Transverse colon (tissue), 4 donors: ENCODE data around the gene GIMAP1. TPM values are rescaled to one million over a fixed set of nuclear protein-coding genes. Genes with fewer than 3 reads are reported as not detected.

ENCODE experiments used
- DNase-seq: peaks from one replicate; pipeline ENCODE4 v3.0.0-alpha.2; 2019
- H3K27ac ChIP-seq, 4 donors: fragments of 200-600 bp; sonication (generic); 2 replicates each; pipeline ENCODE4 v1.5.1; 2016 to 2018; ENCODE audit warnings: inconsistent platforms in 4 of 4
- H3K27me3 ChIP-seq: fragments of 200-600 bp; sonication (generic); 2 replicates; pipeline ENCODE4 v1.5.1; 2017; ENCODE audit warnings: inconsistent platforms
- H3K36me3 ChIP-seq, 4 donors: fragments of 200-600 bp; sonication (generic); 2 replicates each; pipeline ENCODE4 v1.5.1; 2017 to 2019; ENCODE audit warnings: inconsistent platforms in 4 of 4
- H3K4me1 ChIP-seq, 4 donors: fragments of 200-600 bp; sonication (generic); 2 replicates each; pipeline ENCODE4 v1.5.1; 2017 to 2020; ENCODE audit warnings: inconsistent platforms in 4 of 4
- H3K4me3 ChIP-seq, 4 donors: fragments of 200-600 bp; sonication (generic); 1 replicate in 1 of 4; 2 replicates in 3 of 4; pipeline versions ENCODE4 v1.5.1 to v1.6.1; 2017 to 2019; ENCODE audit warnings: inconsistent platforms in 4 of 4
- H3K9me3 ChIP-seq, 2 donors: fragments of 200-600 bp; sonication (generic); 2 replicates each; pipeline ENCODE4 v1.5.1; 2017 to 2019; ENCODE audit warnings: inconsistent platforms in 2 of 2
- CTCF ChIP-seq, 5 experiments: fragments of 200-600 bp in 3 of 5; fragments of 450-650 bp in 2 of 5; sonication (generic) in 3 of 5; IDR thresholded peaks; 1 replicate in 2 of 5; 2 replicates in 3 of 5; pipeline ENCODE4 v1.5.1; 2016 to 2017; ENCODE audit warnings: antibody characterized with exemption in 5 of 5, inconsistent platforms in 3 of 5, mild to moderate bottlenecking in 2 of 5, moderate library complexity in 1 of 5
- EP300 ChIP-seq: sonication (generic); formaldehyde crosslinking; IDR thresholded peaks from one replicate; pipeline ENCODE4 v1.6.1; 2017; ENCODE audit warnings: antibody characterized with exemption, low read depth
- POLR2A ChIP-seq: fragments of 450-650 bp; IDR thresholded peaks from one replicate; pipeline ENCODE4 v1.6.1; 2016; ENCODE audit warnings: antibody characterized with exemption, mild to moderate bottlenecking, moderate library complexity
- POLR2AphosphoS5 ChIP-seq, 3 donors: sonication (generic); formaldehyde crosslinking; IDR thresholded peaks; one replicate each; pipeline ENCODE4 v1.6.1; 2016; ENCODE audit warnings: antibody characterized with exemption in 3 of 3
- WGBS, 2 donors: methylation state at CpG; one replicate each; pipeline ENCODE4 v1.1.5; 2018; ENCODE audit warnings: low coverage in 1 of 2; 5-methylcytosine and 5-hydroxymethylcytosine counted together
- in situ Hi-C, 4 donors: fragments of 200-750 bp; cut with MboI; loops; one replicate each; pipeline versions ENCODE4 v1.15.0 to v1.15.1; 2017; ENCODE audit warnings: low sequenced_read_pairs in 3 of 4, low pct_ligation_motif_present in 1 of 4, low pct_unique_long_range_greater_than_20kb in 1 of 4
- intact Hi-C: fragments of 100-400 bp; cut with DNase I; formaldehyde crosslinking; loops from one replicate; pipeline ENCODE4 v1.15.1; 2023; ENCODE audit warnings: low total_unique reads
- total RNA-seq, 4 donors: library from RNA; depleted of rRNA; stranded (reverse); fragments of >200 nt; gene quantifications; one replicate each; pipeline ENCODE4 v1.1.0, GENCODE V29; 2016

The GIMAP1 gene
- total RNA-seq, 4 donors from 2014 or later, result 0.40 to 3.0 (median 1.8) TPM

GRCh38 chr7:150751702-150752101 lies 35.3 kb downstream of the GIMAP1 start:
- no peak for DNase-seq
- H3K4me1 ChIP-seq, result peaks cover 0 to 4% (median 0%) of the 10 kb centered on the region in 4 donors
- H3K27ac ChIP-seq, result no peak overlapping the region
- H3K27me3 ChIP-seq, result no peaks in the 10 kb centered on the region
- in situ Hi-C loops (loop anchor here in 1 of 4 donors (10.0 kb wide), 1 partner anchor 307 kb away; no protein-coding TSS in a partner anchor), intact Hi-C loops (no loop called here)
- 51 to 80% methylated on average over 1 to 2 of the region's 2 CpGs for WGBS, 2 donors
- no peaks in the 10 kb centered on the region for H3K9me3 ChIP-seq
- no peak overlapping the region for H3K4me3 ChIP-seq
- no peaks in the 10 kb centered on the region for H3K36me3 ChIP-seq
- TF ChIP-seq CTCF (IDR thresholded peaks at IDR 0.05), result no peak
- no peak for TF ChIP-seq POLR2A

- intact Hi-C loops, result no loop called here
- in situ Hi-C loops, result loop anchor here in 1 of 4 donors (10.0 kb wide), 1 partner anchor 308 kb away; no protein-coding TSS in a partner anchor
- H3K27ac ChIP-seq, result no peak overlapping the region
Measured at GRCh38 chr7:150753239-150753638, 36.8 kb downstream of the GIMAP1 start.

GRCh38 chr7:150753826-150754603 lies 37.6 kb downstream of the GIMAP1 start:
- Histone ChIP-seq H3K9me3 (no peaks in the 10 kb centered on the region), H3K4me3 (no peak overlapping the region), H3K4me1 (peaks cover 0 to 4% (median 0%) of the 10 kb centered on the region in 4 donors), H3K27me3 (no peaks in the 10 kb centered on the region), H3K27ac (no peak overlapping the region), H3K36me3 (no peaks in the 10 kb centered on the region)
- no peak for DNase-seq
- in situ Hi-C loops (loop anchor here in 1 of 4 donors (10.0 kb wide), 1 partner anchor 309 kb away; no protein-coding TSS in a partner anchor), intact Hi-C loops (no loop called here)
- TF ChIP-seq POLR2AphosphoS5 (IDR thresholded peaks at IDR 0.05) (no peak), POLR2A (no peak), CTCF (IDR thresholded peaks at IDR 0.05) (no peak), EP300 (no peak)
- 14 to 33% methylated on average over 1 to 3 of the region's 3 CpGs for WGBS, 2 donors

More at GRCh38 chr7:150753239-150753638, 36.8 kb downstream of the GIMAP1 start:
- WGBS, 2 donors, result 75 to 76% methylated on average over 5 to 6 of the region's 6 CpGs
- no peaks in the 10 kb centered on the region for H3K36me3 ChIP-seq
- H3K4me3 ChIP-seq, result no peak overlapping the region
- no peak for TF ChIP-seq POLR2A
- no peak for TF ChIP-seq EP300
- TF ChIP-seq CTCF (IDR thresholded peaks at IDR 0.05), result no peak
- no peak for TF ChIP-seq POLR2AphosphoS5 (IDR thresholded peaks at IDR 0.05)
- peaks cover 0 to 4% (median 0%) of the 10 kb centered on the region in 4 donors for H3K4me1 ChIP-seq
- H3K27me3 ChIP-seq, result no peaks in the 10 kb centered on the region
- no peaks in the 10 kb centered on the region for H3K9me3 ChIP-seq
- no peak for DNase-seq

GRCh38 chr7:150754951-150755350 lies 38.5 kb downstream of the GIMAP1 start:
- H3K27ac ChIP-seq, result peak overlapping the region in 3 of 4 donors; percentile 29 to 65 (median 61)
- H3K27me3 ChIP-seq, result no peaks in the 10 kb centered on the region
- no peaks in the 10 kb centered on the region for H3K9me3 ChIP-seq
- in situ Hi-C loops (loop anchor here in 2 of 4 donors (5.0 to 10.0 kb wide), 2 partner anchors 308 to 310 kb away; no protein-coding TSS in a partner anchor), intact Hi-C loops (no loop called here)
- H3K36me3 ChIP-seq, result no peaks in the 10 kb centered on the region
- no peak for DNase-seq
- TF ChIP-seq POLR2A, result no peak
- TF ChIP-seq POLR2AphosphoS5 (IDR thresholded peaks at IDR 0.05), result no peak
- TF ChIP-seq EP300, result no peak
- TF ChIP-seq CTCF (IDR thresholded peaks at IDR 0.05), result no peak
- peaks cover 0 to 4% (median 0%) of the 10 kb centered on the region in 4 donors for H3K4me1 ChIP-seq
- H3K4me3 ChIP-seq, result no peak overlapping the region
